ENCODE results near the gene SFRP2. TPM values are rescaled to one million over a fixed set of nuclear protein-coding genes. Genes with fewer than 3 reads are reported as not detected.

SFRP2 gene
- total and polyA plus RNA-seq, 2 donors (not counting 1 experiment from before 2014, with no cell fraction given): not detected

GRCh38 chr4:153733751-153734448, 55.0 kb downstream of the SFRP2 start:
- DNase-seq (no peak), ATAC-seq (ENCODE audit: low read depth) (no peak)
- Histone ChIP-seq H4K20me1 (ENCODE audit: control insufficient read depth, insufficient read depth, low read length, poor library complexity, severe bottlenecking) (no peaks in the 10 kb centered on the region), H3K27ac (ENCODE audit: low read length in 2 of 2) (no peak overlapping the region), H3K4me2 (replicated peaks; ENCODE audit: low read depth, low read length, poor library complexity, severe bottlenecking) (no peak overlapping the region), H3K79me2 (ENCODE audit: control insufficient read depth, insufficient read depth, low read length) (no peaks in the 10 kb centered on the region), H3K9me3 (ENCODE audit: control extremely low read depth in 1 of 3, control insufficient read depth in 2 of 3, insufficient read depth in 1 of 3, low read length in 2 of 3) (no peaks in the 10 kb centered on the region), H3K27me3 (replicated peaks in 1 of 4; ENCODE audit: control extremely low read depth in 1 of 4, control insufficient read depth in 3 of 4, insufficient read depth in 4 of 4, low read length in 3 of 4) (no peaks in the 10 kb centered on the region), H3K4me1 (ENCODE audit: control insufficient read depth in 2 of 2, insufficient read depth in 2 of 2, low read length in 2 of 2) (peaks cover 15 to 18% of the 10 kb centered on the region in 2 donors), H3K9ac (ENCODE audit: low read length) (no peak overlapping the region), H3K4me3 (ENCODE audit: control extremely low read depth in 1 of 5, extremely low read depth in 1 of 5, insufficient read depth in 1 of 5, low read depth in 2 of 5, low read length in 4 of 5) (no peak overlapping the region), H3K36me3 (replicated peaks in 1 of 2; ENCODE audit: control extremely low read depth in 1 of 2, control insufficient read depth in 1 of 2, extremely low read depth in 1 of 2, insufficient read depth in 2 of 2, low read length in 1 of 2) (no peaks in the 10 kb centered on the region), H2AFZ (ENCODE audit: insufficient read depth, low read depth, low read length, poor library complexity, severe bottlenecking) (no peak overlapping the region)
- no peak overlapping the region for H3K4me3 Mint-ChIP-seq
- no peaks in the 10 kb centered on the region for H3K9me3 Mint-ChIP-seq (ENCODE audit: insufficient read depth)
- peaks cover 4% of the 10 kb centered on the region for H3K27me3 Mint-ChIP-seq
- peaks cover 17% of the 10 kb centered on the region for H3K4me1 Mint-ChIP-seq
- H3K27ac Mint-ChIP-seq: no peak overlapping the region
- intact Hi-C loops (cut with micrococcal nuclease): no loop called here
- ChIA-PET POLR2A (no interaction called here), CTCF (interaction anchor here (0.9 to 1.4 kb wide), 3 partner anchors 15 to 100 kb away, joined by 4 read pairs; no protein-coding TSS in a partner anchor)
- no CpG with 5 or more reads among the region's 4 CpGs for WGBS (ENCODE audit: insufficient coverage)
- TF ChIP-seq EZH2 (IDR thresholded peaks at IDR 0.05; ENCODE audit: borderline replicate concordance, insufficient read depth, low read depth, low read length, poor library complexity, severe bottlenecking) (no peak), CTCF (IDR thresholded peaks at IDR 0.05) (no peak)

GRCh38 chr4:153731239-153731638, 57.6 kb downstream of the SFRP2 start:
- Mint-ChIP-seq H3K4me3 (no peak overlapping the region), H3K4me1 (peaks cover 42% of the 10 kb centered on the region), H3K9me3 (ENCODE audit: insufficient read depth) (no peaks in the 10 kb centered on the region), H3K27me3 (peaks cover under 1% of the 10 kb centered on the region), H3K27ac (no peak overlapping the region)
- Histone ChIP-seq H3K9me3 (ENCODE audit: control extremely low read depth in 1 of 3, control insufficient read depth in 2 of 3, insufficient read depth in 1 of 3, low read length in 2 of 3) (no peaks in the 10 kb centered on the region), H3K79me2 (ENCODE audit: control insufficient read depth, insufficient read depth, low read length) (no peaks in the 10 kb centered on the region), H4K20me1 (ENCODE audit: control insufficient read depth, insufficient read depth, low read length, poor library complexity, severe bottlenecking) (no peaks in the 10 kb centered on the region), H3K9ac (ENCODE audit: low read length) (no peak overlapping the region), H3K27me3 (replicated peaks in 1 of 4; ENCODE audit: control extremely low read depth in 1 of 4, control insufficient read depth in 3 of 4, insufficient read depth in 4 of 4, low read length in 3 of 4) (no peaks in the 10 kb centered on the region), H3K4me2 (replicated peaks; ENCODE audit: low read depth, low read length, poor library complexity, severe bottlenecking) (no peak overlapping the region), H3K4me3 (ENCODE audit: control extremely low read depth in 1 of 5, extremely low read depth in 1 of 5, insufficient read depth in 1 of 5, low read depth in 2 of 5, low read length in 4 of 5) (no peak overlapping the region), H3K27ac (ENCODE audit: low read length in 2 of 2) (no peak overlapping the region), H2AFZ (ENCODE audit: insufficient read depth, low read depth, low read length, poor library complexity, severe bottlenecking) (no peak overlapping the region), H3K4me1 (ENCODE audit: control insufficient read depth in 2 of 2, insufficient read depth in 2 of 2, low read length in 2 of 2) (peaks cover 38 to 43% of the 10 kb centered on the region in 2 donors), H3K36me3 (replicated peaks in 1 of 2; ENCODE audit: control extremely low read depth in 1 of 2, control insufficient read depth in 1 of 2, extremely low read depth in 1 of 2, insufficient read depth in 2 of 2, low read length in 1 of 2) (no peaks in the 10 kb centered on the region)
- no peak for DNase-seq
- TF ChIP-seq CTCF (IDR thresholded peaks at IDR 0.05) (no peak), EZH2 (IDR thresholded peaks at IDR 0.05; ENCODE audit: borderline replicate concordance, insufficient read depth, low read depth, low read length, poor library complexity, severe bottlenecking) (no peak)
- no peak for ATAC-seq (ENCODE audit: low read depth)
- WGBS (ENCODE audit: insufficient coverage): 100% methylated on average over 1 of the region's 3 CpGs
- CTCF ChIA-PET: interaction anchor here (0.7 kb wide), 1 partner anchor 11 kb away, joined by 3 read pairs; no protein-coding TSS in a partner anchor
- POLR2A ChIA-PET: no interaction called here
- intact Hi-C loops (cut with micrococcal nuclease): no loop called here
